DOHH2 (cell line): Measurements from ENCODE around the gene ZFR.

Experiments
- H3F3A ChIP-seq: fragments of 200-600 bp; sonication (generic), shearing (Covaris generic); 2 replicates; pipeline ENCODE4 v1.6.0; 2016; ENCODE audit warnings: antibody characterized with exemption, mild to moderate bottlenecking; ENCODE audit not compliant: control insufficient read depth, insufficient read depth
- H3K27ac ChIP-seq: fragments of 200-600 bp; sonication (generic); 2 replicates; pipeline ENCODE4 v1.5.1; 2014; ENCODE audit warnings: low read depth, mild to moderate bottlenecking, low read length, moderate library complexity
- H3K27me3 ChIP-seq: fragments of 200-600 bp; sonication (generic); 2 replicates; pipeline ENCODE4 v1.6.1; 2014; ENCODE audit warnings: mild to moderate bottlenecking, low read length, mixed read lengths; ENCODE audit not compliant: control insufficient read depth
- H3K36me3 ChIP-seq: fragments of 200-600 bp; sonication (generic); 2 replicates; pipeline ENCODE4 v1.6.1; 2014; ENCODE audit warnings: mild to moderate bottlenecking, low read length, moderate library complexity, mixed read lengths; ENCODE audit not compliant: control insufficient read depth
- H3K4me1 ChIP-seq: fragments of 200-600 bp; sonication (generic); 2 replicates; pipeline ENCODE4 v1.6.1; 2014; ENCODE audit warnings: mild to moderate bottlenecking, low read length, mixed read lengths; ENCODE audit not compliant: control insufficient read depth
- H3K4me2 ChIP-seq: fragments of 200-600 bp; sonication (generic); 2 replicates; pipeline ENCODE4 v1.6.0; 2014; ENCODE audit warnings: mild to moderate bottlenecking, low read length, moderate library complexity
- H3K4me3 ChIP-seq: fragments of 200-600 bp; sonication (generic); 2 replicates; pipeline ENCODE4 v1.5.1; 2014; ENCODE audit warnings: mild to moderate bottlenecking, low read length, mixed read lengths
- H3K79me2 ChIP-seq: fragments of 200-600 bp; sonication (generic); 2 replicates; pipeline ENCODE4 v1.6.1; 2014; ENCODE audit warnings: mild to moderate bottlenecking, low read length, mixed read lengths; ENCODE audit not compliant: control insufficient read depth
- H3K9me2 ChIP-seq: fragments of 200-600 bp; sonication (generic); replicated peaks from 2 replicates; pipeline ENCODE4 v1.6.1; 2014; ENCODE audit warnings: mild to moderate bottlenecking, low read length, mixed read lengths; ENCODE audit not compliant: control insufficient read depth
- H3K9me3 ChIP-seq: fragments of 200-600 bp; sonication (generic); 2 replicates; pipeline ENCODE4 v1.6.1; 2014; ENCODE audit warnings: antibody characterized with exemption, low read length, mixed read lengths; ENCODE audit not compliant: control insufficient read depth, insufficient read depth
- H4K20me1 ChIP-seq: fragments of 200-600 bp; sonication (generic); 2 replicates; pipeline ENCODE4 v1.6.0; 2014; ENCODE audit warnings: low read depth, mild to moderate bottlenecking, antibody characterized with exemption, low read length, moderate library complexity; ENCODE audit not compliant: control insufficient read depth, insufficient read depth
- CTCF ChIP-seq: fragments of 200-600 bp; sonication (generic); IDR thresholded peaks from one replicate; pipeline ENCODE4 v1.5.1; 2014; ENCODE audit warnings: antibody characterized with exemption, mild to moderate bottlenecking, low read depth, low read length; ENCODE audit not compliant: poor library complexity, severe bottlenecking
- EZH2phosphoT487 ChIP-seq: fragments of 200-600 bp; sonication (generic); IDR thresholded peaks from 2 replicates; pipeline ENCODE4 v1.6.1; 2017; ENCODE audit warnings: borderline replicate concordance, mild to moderate bottlenecking, antibody characterized with exemption, low read length, moderate library complexity, mixed read lengths

Gene ZFR

DNA sequence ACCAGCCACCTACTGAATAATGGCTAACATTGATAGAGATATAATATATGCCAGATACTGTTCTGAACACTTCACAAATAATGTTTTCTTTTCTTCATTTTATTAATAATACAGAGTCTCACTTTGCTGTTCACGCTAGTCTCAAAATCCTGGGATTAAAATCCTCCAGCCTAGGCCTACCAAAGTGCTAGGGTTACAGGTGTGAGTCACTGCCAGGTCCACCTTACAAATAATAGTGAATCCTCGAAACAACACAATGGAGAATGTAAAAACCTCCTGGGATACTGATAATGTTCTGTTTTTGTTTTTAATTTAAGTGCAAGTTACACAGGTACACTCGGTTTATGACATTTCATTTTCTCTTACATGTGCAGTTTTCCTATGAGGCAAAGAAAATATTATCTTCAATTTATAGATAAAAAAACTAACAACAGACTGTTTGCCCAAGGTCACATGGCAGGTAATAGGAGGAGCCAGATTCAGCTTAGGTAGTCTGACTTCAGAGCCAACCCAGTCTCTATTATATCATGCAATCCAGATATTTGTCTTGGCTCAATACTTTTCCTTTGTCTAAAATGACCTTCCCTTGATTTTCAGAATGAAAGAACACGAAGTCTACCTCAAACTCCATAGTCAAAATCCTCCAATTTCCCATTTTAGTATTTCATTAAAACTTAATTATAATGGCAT lies 7.8 kb downstream of the ZFR start:
- no peak overlapping the region for H3K27ac ChIP-seq

GRCh38 chr5:32435383-32435782 lies 9.2 kb downstream of the ZFR start:
- Histone ChIP-seq H4K20me1 (no peaks in the 10 kb centered on the region; the same call in none of the 2 replicates), H3K9me3 (no peaks in the 10 kb centered on the region), H3K36me3 (peaks cover 29% of the 10 kb centered on the region)

More for the DNA sequence above, 7.8 kb downstream of the ZFR start:
- Histone ChIP-seq H4K20me1 (peaks cover 3% of the 10 kb centered on the region), H3F3A (no peaks in the 10 kb centered on the region; the same call in 1 of the 2 replicates), H3K27me3 (no peaks in the 10 kb centered on the region), H3K4me1 (peaks cover 13% of the 10 kb centered on the region), H3K4me2 (no peak overlapping the region), H3K36me3 (peaks cover 38% of the 10 kb centered on the region), H3K9me2 (no peaks in the 10 kb centered on the region), H3K79me2 (peaks cover 97% of the 10 kb centered on the region), H3K9me3 (no peaks in the 10 kb centered on the region), H3K4me3 (no peak overlapping the region)
- TF ChIP-seq EZH2phosphoT487 (no peak), CTCF (no peak)

DNA sequence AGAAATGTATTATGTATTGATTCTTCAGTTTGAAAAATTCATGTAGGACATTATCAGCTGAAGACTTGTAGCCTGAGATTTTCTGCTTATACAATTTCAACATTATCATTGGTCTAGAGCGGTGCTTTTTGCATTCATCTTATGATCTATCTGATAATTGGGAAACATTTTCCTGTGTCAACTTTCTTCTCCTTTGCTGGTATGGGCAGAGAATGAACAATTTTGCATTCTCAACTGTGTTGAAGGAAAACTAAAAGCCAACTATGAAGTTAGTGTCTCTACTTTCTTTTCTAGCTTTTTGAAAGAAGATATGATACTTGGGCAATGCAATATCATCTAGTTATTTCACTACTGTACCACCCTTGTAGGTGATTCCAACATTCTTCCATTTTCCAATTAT lies 10.3 kb downstream of the ZFR start:
- H3K4me3 ChIP-seq = no peak overlapping the region
- H3K27ac ChIP-seq = no peak overlapping the region
- no peaks in the 10 kb centered on the region for H3K9me2 ChIP-seq
- H3K9me3 ChIP-seq = no peaks in the 10 kb centered on the region
- no peaks in the 10 kb centered on the region for H3K27me3 ChIP-seq
- peaks cover 13% of the 10 kb centered on the region for H3K4me1 ChIP-seq
- H4K20me1 ChIP-seq = no peaks in the 10 kb centered on the region; the same call in 1 of the 2 replicates
- TF ChIP-seq EZH2phosphoT487 (no peak), CTCF (no peak)
- peaks cover 97% of the 10 kb centered on the region for H3K79me2 ChIP-seq
- no peak overlapping the region for H3K4me2 ChIP-seq
- no peaks in the 10 kb centered on the region; the same call in 1 of the 2 replicates for H3F3A ChIP-seq
- peaks cover 26% of the 10 kb centered on the region for H3K36me3 ChIP-seq

More at GRCh38 chr5:32435383-32435782, 9.2 kb downstream of the ZFR start:
- no peaks in the 10 kb centered on the region; the same call in 1 of the 2 replicates for H3F3A ChIP-seq
- H3K9me2 ChIP-seq = no peaks in the 10 kb centered on the region
- H3K79me2 ChIP-seq = peaks cover 97% of the 10 kb centered on the region
- H3K4me2 ChIP-seq = no peak overlapping the region
- peaks cover 13% of the 10 kb centered on the region for H3K4me1 ChIP-seq
- no peak overlapping the region for H3K27ac ChIP-seq
- no peaks in the 10 kb centered on the region for H3K27me3 ChIP-seq
- no peak overlapping the region for H3K4me3 ChIP-seq
- TF ChIP-seq EZH2phosphoT487 (no peak), CTCF (no peak)
